HCT116 (cell line): ENCODE measurements around the gene IPCEF1. TPM values are rescaled to one million over a fixed set of nuclear protein-coding genes. Genes with fewer than 3 reads are reported as not detected.

ENCODE experiments used
- ATAC-seq: fragments of 200-7000 bp; cut with Tn5 transposase; 2 replicates; pipeline ENCODE4 v1.9.1; 2020; ENCODE audit warnings: mild to moderate bottlenecking, moderate library complexity
- BruUV-seq: library from RNA; stranded (reverse); fragments of 400-500 nt; replicated peaks from 2 replicates; lab custom pipeline; 2021; lab: Mats Ljungman, UMichigan
- CTCF ChIA-PET: fragments of 300-600 bp; sonication (Branson Sonifier 250); formaldehyde crosslinking; loops from one replicate; lab custom pipeline; 2021; ENCODE audit warnings: antibody characterized with exemption; lab: Charles Lee
- POLR2A ChIA-PET: fragments of 300-600, 350-600 bp; sonication (Branson Sonifier 250); formaldehyde crosslinking; loops from one replicate; lab custom pipeline; 2021; ENCODE audit warnings: antibody characterized with exemption; lab: Charles Lee
- RAD21 ChIA-PET, 2 experiments: fragments of 300-600 bp; sonication (Branson Sonifier 250); formaldehyde crosslinking; loops; one replicate each; lab custom pipeline; 2023; ENCODE audit warnings: low total read pairs in 2 of 2; ENCODE audit not compliant: uncharacterized antibody in 2 of 2, unreplicated experiment in 2 of 2, low non-redundant PET in 1 of 2; lab: Charles Lee
- DNase-seq: peaks from one replicate; pipeline ENCODE4 v3.0.0-alpha.2; 2010; ENCODE audit warnings: low read depth, low spot score
- H2AFZ ChIP-seq: fragments of 200-600 bp; shearing (Covaris generic), sonication (generic); 2 replicates; pipeline ENCODE4 v1.6.1; 2017; ENCODE audit warnings: low read depth, mixed run types, mixed read lengths, antibody characterized with exemption, low read length; ENCODE audit not compliant: poor library complexity, severe bottlenecking
- H3K27ac ChIP-seq: 2 replicates; pipeline ENCODE4 v1.5.1; 2012; ENCODE audit warnings: low read depth, low read length
- H3K27me3 ChIP-seq: fragments of 200-600 bp; sonication (generic); 2 replicates; pipeline ENCODE4 v1.6.1; 2016; ENCODE audit warnings: mixed run types, low read length, mixed read lengths; ENCODE audit not compliant: insufficient read depth
- H3K36me3 ChIP-seq, 2 experiments: fragments of 200-500 bp in 1 of 2; fragments of 200-600 bp in 1 of 2; sonication (Bioruptor generic) in 1 of 2; sonication (generic) in 1 of 2; 2 replicates each; pipeline versions ENCODE4 v1.5.1 to v1.6.1; 2014 to 2016; ENCODE audit warnings: low read length in 2 of 2, inconsistent platforms in 1 of 2, mixed read lengths in 1 of 2, mixed run types in 1 of 2; ENCODE audit not compliant: insufficient read depth in 2 of 2, control insufficient read depth in 1 of 2
- H3K4me1 ChIP-seq, 2 experiments: fragments of 200-600 bp in 1 of 2; sonication (generic) in 1 of 2; 2 replicates each; pipeline versions ENCODE4 v1.5.1 to v1.6.1; 2012 to 2017; ENCODE audit warnings: low read length in 2 of 2, inconsistent platforms in 1 of 2, mild to moderate bottlenecking in 1 of 2, mixed read lengths in 1 of 2, mixed run types in 1 of 2, moderate library complexity in 1 of 2; ENCODE audit not compliant: insufficient read depth in 2 of 2, control insufficient read depth in 1 of 2
- H3K4me2 ChIP-seq: fragments of 200-600 bp; sonication (generic); 2 replicates; pipeline ENCODE4 v1.6.1; 2017; ENCODE audit warnings: mixed run types, low read length, mixed read lengths
- H3K4me3 ChIP-seq, 2 experiments: fragments of 200-600 bp in 1 of 2; sonication (generic) in 1 of 2; replicated peaks in 1 of 2; 2 replicates each; pipeline ENCODE4 v1.5.1; 2011 to 2016; ENCODE audit warnings: low read length in 2 of 2, control low read depth in 1 of 2, low read depth in 1 of 2, mild to moderate bottlenecking in 1 of 2, mixed read lengths in 1 of 2, mixed run types in 1 of 2
- H3K79me2 ChIP-seq: fragments of 200-600 bp; sonication (generic); 2 replicates; pipeline ENCODE4 v1.6.1; 2017; ENCODE audit warnings: mild to moderate bottlenecking, mixed run types, low read length, moderate library complexity, mixed read lengths; ENCODE audit not compliant: insufficient read depth
- H3K9ac ChIP-seq: fragments of 200-600 bp; sonication (generic); 2 replicates; pipeline ENCODE4 v1.6.1; 2016; ENCODE audit warnings: low read length, mixed read lengths
- H3K9me2 ChIP-seq: fragments of 200-600 bp; sonication (generic), shearing (Covaris generic); 2 replicates; pipeline ENCODE4 v1.6.1; 2017; ENCODE audit warnings: mixed run types, mild to moderate bottlenecking, moderate library complexity; ENCODE audit not compliant: insufficient read depth
- H3K9me3 ChIP-seq, 2 experiments: fragments of 200-500 bp in 1 of 2; fragments of 200-600 bp in 1 of 2; sonication (Bioruptor generic) in 1 of 2; sonication (generic) in 1 of 2; 2 replicates each; pipeline ENCODE4 v1.6.1; 2014 to 2017; ENCODE audit warnings: low read length in 2 of 2, mixed read lengths in 2 of 2, inconsistent platforms in 1 of 2, low read depth in 1 of 2, mild to moderate bottlenecking in 1 of 2, mixed run types in 1 of 2, moderate library complexity in 1 of 2; ENCODE audit not compliant: control insufficient read depth in 1 of 2, insufficient read depth in 1 of 2
- H4K20me1 ChIP-seq: fragments of 200-600 bp; sonication (generic), shearing (Covaris generic); 2 replicates; pipeline ENCODE4 v1.6.1; 2017; ENCODE audit warnings: mixed run types, mild to moderate bottlenecking, moderate library complexity; ENCODE audit not compliant: insufficient read depth
- CBX3 ChIP-seq: IDR thresholded peaks from 2 replicates; pipeline ENCODE4 v1.6.1; 2012; ENCODE audit warnings: low read depth
- EGR1 ChIP-seq: IDR thresholded peaks from 2 replicates; pipeline ENCODE4 v1.6.1; 2012; ENCODE audit warnings: low read depth
- ELF1 ChIP-seq: IDR thresholded peaks from 2 replicates; pipeline ENCODE4 v1.6.1; 2012; ENCODE audit warnings: low read depth, borderline replicate concordance
- EZH2 ChIP-seq: fragments of 200-600 bp; sonication (generic); IDR thresholded peaks from 2 replicates; pipeline ENCODE4 v1.6.1; 2017; ENCODE audit warnings: antibody characterized with exemption, mixed run types
- EZH2phosphoT487 ChIP-seq: fragments of 200-600 bp; IDR thresholded peaks from 2 replicates; pipeline ENCODE4 v1.6.1; 2018; ENCODE audit warnings: antibody characterized with exemption, borderline replicate concordance
- FOSL1 ChIP-seq: IDR thresholded peaks from 2 replicates; pipeline ENCODE4 v1.6.1; 2012; ENCODE audit warnings: low read depth
- JUND ChIP-seq: IDR thresholded peaks from 2 replicates; pipeline ENCODE4 v1.6.1; 2012
- POLR2A ChIP-seq: IDR thresholded peaks from 2 replicates; pipeline ENCODE4 v1.7.0; 2011; ENCODE audit warnings: borderline replicate concordance; ENCODE audit not compliant: insufficient read depth, insufficient read length; ENCODE audit errors: extremely low read depth
- RAD21 ChIP-seq: IDR thresholded peaks from 2 replicates; pipeline ENCODE4 v1.6.1; 2012; ENCODE audit warnings: low read depth, mild to moderate bottlenecking
- REST ChIP-seq: IDR thresholded peaks from 2 replicates; pipeline ENCODE4 v1.6.1; 2012; ENCODE audit warnings: low read depth
- SIN3A ChIP-seq: IDR thresholded peaks from 2 replicates; pipeline ENCODE4 v1.6.1; 2012; ENCODE audit warnings: low read depth
- SP1 ChIP-seq: IDR thresholded peaks from 2 replicates; pipeline ENCODE4 v1.6.1; 2012; ENCODE audit warnings: low read depth
- SRF ChIP-seq: IDR thresholded peaks from 2 replicates; pipeline ENCODE4 v1.6.1; 2012; ENCODE audit warnings: low read depth
- TCF7L2 ChIP-seq: IDR thresholded peaks from 2 replicates; pipeline ENCODE4 v1.7.0; 2011; ENCODE audit warnings: borderline replicate concordance, inconsistent platforms; ENCODE audit not compliant: insufficient read depth, insufficient read length; ENCODE audit errors: extremely low read depth
- YY1 ChIP-seq: IDR thresholded peaks from 2 replicates; pipeline ENCODE4 v1.6.1; 2011; ENCODE audit warnings: low read length, low read depth, moderate library complexity, mild to moderate bottlenecking; ENCODE audit not compliant: insufficient replicate concordance; ENCODE audit errors: extremely low read depth
- ZNF274 ChIP-seq: fragments of 200-500 bp; sonication (Bioruptor generic); IDR thresholded peaks from 2 replicates; pipeline ENCODE4 v1.6.1; 2014; ENCODE audit warnings: mild to moderate bottlenecking, low read depth, low read length, inconsistent platforms
- intact Hi-C: fragments of 100-400 bp; cut with micrococcal nuclease; formaldehyde crosslinking; loops from 2 replicates; pipeline ENCODE4 v1.10.0; 2022
- total RNA-seq: library from RNA; stranded (reverse); gene quantifications from one replicate; pipeline ENCODE4 v1.2.1, GENCODE V29; 2021; ENCODE audit not compliant: unreplicated experiment
- TF ChIP-seq, protein P1 (sequence below), 3 experiments: fragments of 200-600 bp in 1 of 3; sonication (generic) in 1 of 3; IDR thresholded peaks in 2 of 3; conservative IDR thresholded peaks in 1 of 3; 2 replicates each; pipeline ENCODE4 v1.5.1; 2012 to 2017; ENCODE audit warnings: low read depth in 2 of 3, low read length in 2 of 3, antibody characterized with exemption in 1 of 3, borderline replicate concordance in 1 of 3, control low read depth in 1 of 3, mild to moderate bottlenecking in 1 of 3, mixed read lengths in 1 of 3, mixed run types in 1 of 3, moderate library complexity in 1 of 3; ENCODE audit not compliant: insufficient read depth in 1 of 3
- TF ChIP-seq, protein P2 (sequence below): IDR thresholded peaks from 2 replicates; pipeline ENCODE4 v1.6.1; 2012
- TF ChIP-seq, protein P3 (sequence below): IDR thresholded peaks from 2 replicates; pipeline ENCODE4 v1.6.1; 2012

The IPCEF1 gene
- total RNA-seq, 1 experiment from 2014 or later = 0.32 TPM

- no peak overlapping the region for H2AFZ ChIP-seq
- H4K20me1 ChIP-seq = no peaks in the 10 kb centered on the region
- BruUV-seq = no TSS peak
- no peak overlapping the region for H3K9ac ChIP-seq
- no peak overlapping the region for H3K4me2 ChIP-seq
- DNase-seq = no peak
- POLR2A ChIA-PET = no interaction called here
- H3K27me3 ChIP-seq = no peaks in the 10 kb centered on the region
- intact Hi-C loops = no loop called here
- 0 out of 2 replicates have a peak, but pooled peaks cover 2% of the 10 kb centered on the region for H3K9me2 ChIP-seq
- no peak overlapping the region for H3K4me3 ChIP-seq
- ATAC-seq = no peak
- H3K9me3 ChIP-seq = no peaks in the 10 kb centered on the region
- CTCF ChIA-PET = no interaction called here
- TF ChIP-seq TCF7L2 (no peak), ZNF274 (no peak), ELF1 (no peak), FOSL1 (no peak), POLR2A (no peak), EZH2 (no peak), JUND (no peak), SIN3A (no peak), YY1 (no peak), RAD21 (no peak), SRF (no peak), SP1 (no peak), REST (no peak), EZH2phosphoT487 (no peak), CBX3 (no peak), EGR1 (no peak)
- TF ChIP-seq, protein P1, sequence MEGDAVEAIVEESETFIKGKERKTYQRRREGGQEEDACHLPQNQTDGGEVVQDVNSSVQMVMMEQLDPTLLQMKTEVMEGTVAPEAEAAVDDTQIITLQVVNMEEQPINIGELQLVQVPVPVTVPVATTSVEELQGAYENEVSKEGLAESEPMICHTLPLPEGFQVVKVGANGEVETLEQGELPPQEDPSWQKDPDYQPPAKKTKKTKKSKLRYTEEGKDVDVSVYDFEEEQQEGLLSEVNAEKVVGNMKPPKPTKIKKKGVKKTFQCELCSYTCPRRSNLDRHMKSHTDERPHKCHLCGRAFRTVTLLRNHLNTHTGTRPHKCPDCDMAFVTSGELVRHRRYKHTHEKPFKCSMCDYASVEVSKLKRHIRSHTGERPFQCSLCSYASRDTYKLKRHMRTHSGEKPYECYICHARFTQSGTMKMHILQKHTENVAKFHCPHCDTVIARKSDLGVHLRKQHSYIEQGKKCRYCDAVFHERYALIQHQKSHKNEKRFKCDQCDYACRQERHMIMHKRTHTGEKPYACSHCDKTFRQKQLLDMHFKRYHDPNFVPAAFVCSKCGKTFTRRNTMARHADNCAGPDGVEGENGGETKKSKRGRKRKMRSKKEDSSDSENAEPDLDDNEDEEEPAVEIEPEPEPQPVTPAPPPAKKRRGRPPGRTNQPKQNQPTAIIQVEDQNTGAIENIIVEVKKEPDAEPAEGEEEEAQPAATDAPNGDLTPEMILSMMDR (IDR thresholded peaks at IDR 0.05 in 2 of 3, conservative IDR thresholded peaks at IDR 0.05 in 1 of 3; ENCODE audit: borderline replicate concordance in 1 of 3, insufficient read depth in 1 of 3, low read depth in 2 of 3, low read length in 2 of 3) = no peak
- TF ChIP-seq, protein P2, sequence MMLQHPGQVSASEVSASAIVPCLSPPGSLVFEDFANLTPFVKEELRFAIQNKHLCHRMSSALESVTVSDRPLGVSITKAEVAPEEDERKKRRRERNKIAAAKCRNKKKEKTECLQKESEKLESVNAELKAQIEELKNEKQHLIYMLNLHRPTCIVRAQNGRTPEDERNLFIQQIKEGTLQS = no peak
- TF ChIP-seq, protein P3, sequence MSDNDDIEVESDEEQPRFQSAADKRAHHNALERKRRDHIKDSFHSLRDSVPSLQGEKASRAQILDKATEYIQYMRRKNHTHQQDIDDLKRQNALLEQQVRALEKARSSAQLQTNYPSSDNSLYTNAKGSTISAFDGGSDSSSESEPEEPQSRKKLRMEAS = no peak
- no peak overlapping the region for H3K27ac ChIP-seq
- H3K79me2 ChIP-seq = no peaks in the 10 kb centered on the region
- RAD21 ChIA-PET = no interaction called here
- no peaks in the 10 kb centered on the region for H3K4me1 ChIP-seq
- H3K36me3 ChIP-seq = no peaks in the 10 kb centered on the region
Observed at GRCh38 chr6:154164397-154164796, 192.2 kb downstream of the IPCEF1 start.
